Upper lobe of right lung (tissue), 1 donor: Measurements from ENCODE around the gene TCF12. TPM values are rescaled to one million over a fixed set of nuclear protein-coding genes. Genes with fewer than 3 reads are reported as not detected.
A peak's percentile ranks its signal among the peaks of the same experiment; 100 is the strongest.

ENCODE experiments used
- ATAC-seq: fragments of 200-7000 bp; cut with Tn5 transposase; one replicate; pipeline ENCODE4 v1.9.1; 2020; ENCODE audit warnings: mild to moderate bottlenecking, moderate library complexity
- DNase-seq: peaks from one replicate; pipeline ENCODE4 v3.0.0-alpha.2; 2020
- H3K27ac ChIP-seq: fragments of 200-600 bp; one replicate; pipeline ENCODE4 v1.8.0; 2022
- H3K27me3 ChIP-seq: fragments of 200-600 bp; one replicate; pipeline ENCODE4 v1.8.0; 2022; ENCODE audit warnings: mild to moderate bottlenecking
- H3K36me3 ChIP-seq: fragments of 200-600 bp; one replicate; pipeline ENCODE4 v1.8.0; 2022
- H3K4me1 ChIP-seq: fragments of 200-600 bp; one replicate; pipeline ENCODE4 v1.8.0; 2022
- H3K4me3 ChIP-seq: fragments of 200-600 bp; one replicate; pipeline ENCODE4 v1.8.0; 2022; ENCODE audit warnings: mild to moderate bottlenecking
- H3K9me3 ChIP-seq: fragments of 200-600 bp; one replicate; pipeline ENCODE4 v1.8.0; 2022
- CTCF ChIP-seq: fragments of 200-600 bp; IDR thresholded peaks from one replicate; pipeline ENCODE4 v1.8.0; 2022; ENCODE audit warnings: antibody characterized with exemption
- intact Hi-C: fragments of 100-400 bp; cut with DNase I; formaldehyde crosslinking; loops from one replicate; pipeline ENCODE4 v1.11.0; 2022
- total RNA-seq: library from RNA; stranded (reverse); fragmentation: NEBNext Ultra II Directional; extraction: Animal tissue kit (Norgen Biotek cat#: 25700); gene quantifications from one replicate; pipeline ENCODE4 v1.2.1, GENCODE V29; 2021
- donor health status: DM: no; HTN: yes; CAD: no; lungs with severe emphysema.

The TCF12 gene
- total RNA-seq, 1 donor from 2014 or later = 103 TPM

GRCh38 chr15:57114070-57114469 lies 195.6 kb downstream of the TCF12 start:
- Histone ChIP-seq H3K27ac (no peak overlapping the region), H3K4me3 (no peak overlapping the region), H3K27me3 (no peaks in the 10 kb centered on the region), H3K4me1 (peaks cover 4% of the 10 kb centered on the region), H3K9me3 (no peaks in the 10 kb centered on the region), H3K36me3 (no peaks in the 10 kb centered on the region)
- intact Hi-C loops = no loop called here
- peak; percentile 81 for ATAC-seq
- TF ChIP-seq CTCF = no peak
- DNase-seq = no peak

GRCh38 chr15:57118013-57118799 lies 199.8 kb downstream of the TCF12 start:
- intact Hi-C loops = no loop called here
- Histone ChIP-seq H3K4me1 (peaks cover 11% of the 10 kb centered on the region), H3K36me3 (no peaks in the 10 kb centered on the region), H3K27me3 (no peaks in the 10 kb centered on the region), H3K4me3 (no peak overlapping the region), H3K27ac (no peak overlapping the region), H3K9me3 (no peaks in the 10 kb centered on the region)
- ATAC-seq (no peak), DNase-seq (no peak)
- no peak for TF ChIP-seq CTCF

- no peak for TF ChIP-seq CTCF
- Histone ChIP-seq H3K27ac (no peak overlapping the region), H3K36me3 (no peaks in the 10 kb centered on the region), H3K4me1 (peaks cover 11% of the 10 kb centered on the region), H3K27me3 (no peaks in the 10 kb centered on the region), H3K4me3 (no peak overlapping the region), H3K9me3 (no peaks in the 10 kb centered on the region)
- ATAC-seq (no peak), DNase-seq (no peak)
- intact Hi-C loops = no loop called here
These were observed 203.8 kb downstream of the TCF12 start for GRCh38 chr15:57122080-57122840.

GRCh38 chr15:57124036-57124435 lies 205.6 kb downstream of the TCF12 start:
- intact Hi-C loops = no loop called here
- Histone ChIP-seq H3K4me3 (no peak overlapping the region), H3K27ac (no peak overlapping the region), H3K4me1 (peaks cover 7% of the 10 kb centered on the region), H3K36me3 (no peaks in the 10 kb centered on the region), H3K9me3 (no peaks in the 10 kb centered on the region), H3K27me3 (no peaks in the 10 kb centered on the region)
- DNase-seq (no peak), ATAC-seq (no peak)
- TF ChIP-seq CTCF = no peak

- Histone ChIP-seq H3K27ac (no peak overlapping the region), H3K4me3 (no peak overlapping the region), H3K36me3 (no peaks in the 10 kb centered on the region), H3K4me1 (peaks cover 5% of the 10 kb centered on the region), H3K27me3 (no peaks in the 10 kb centered on the region), H3K9me3 (no peaks in the 10 kb centered on the region)
- intact Hi-C loops = no loop called here
- TF ChIP-seq CTCF = no peak
- ATAC-seq (no peak), DNase-seq (no peak)
These were observed 210.6 kb downstream of the TCF12 start for GRCh38 chr15:57129064-57129463.
